Measurements from ENCODE around the gene FSD1. TPM values are rescaled to one million over a fixed set of nuclear protein-coding genes. Genes with fewer than 3 reads are reported as not detected.

FSD1 gene
- total RNA-seq, 2 experiments from 2014 or later = 19.8 to 23.2 TPM

- intact Hi-C loops (cut with micrococcal nuclease; ENCODE audit: unreplicated experiment) = no loop called here
- POLR2A ChIA-PET = interaction anchor here (0.7 kb wide), 2 partner anchors 18 to 29 kb away, joined by 3 read pairs; no protein-coding TSS in a partner anchor
Observed at GRCh38 chr19:4313847-4314490, 9.6 kb downstream of the FSD1 start.

GRCh38 chr19:4316956-4317355 lies 12.6 kb downstream of the FSD1 start:
- no peaks in the 10 kb centered on the region for H3K9me2 ChIP-seq (ENCODE audit: insufficient read depth, low read length)
- no peak overlapping the region for H2AFZ ChIP-seq (ENCODE audit: low read length)
- ChIA-PET CTCF (ENCODE audit: unreplicated experiment) (no interaction called here), POLR2A (no interaction called here)
- no peak overlapping the region for H3K4me3 ChIP-seq (ENCODE audit: low read depth, low read length, poor library complexity, severe bottlenecking)
- no peaks in the 10 kb centered on the region for H4K20me1 ChIP-seq (ENCODE audit: insufficient read depth, low read length)
- no TSS peak for BruUV-seq (replicated peaks)
- intact Hi-C loops (cut with micrococcal nuclease; ENCODE audit: unreplicated experiment) = no loop called here
- 0 out of 2 replicates have a peak, but pooled peaks cover 8% of the 10 kb centered on the region for H3K9me3 ChIP-seq (ENCODE audit: low read length)
- H3K79me2 ChIP-seq (ENCODE audit: insufficient read depth, low read depth, low read length) = no peaks in the 10 kb centered on the region
- TF ChIP-seq EZH2phosphoT487 (IDR thresholded peaks at IDR 0.05; ENCODE audit: borderline replicate concordance, low read depth, low read length) (no peak), CTCF (conservative IDR thresholded peaks at IDR 0.05; ENCODE audit: low read length) (no peak)
- no peak for DNase-seq (ENCODE audit: low spot score)
- H3K36me3 ChIP-seq (ENCODE audit: insufficient read depth, low read length) = no peaks in the 10 kb centered on the region
- no peaks in the 10 kb centered on the region for H3K4me1 ChIP-seq (ENCODE audit: insufficient read depth, low read length, poor library complexity, severe bottlenecking)
- no peak overlapping the region for H3K27ac ChIP-seq (ENCODE audit: low read depth, low read length, poor library complexity, severe bottlenecking)
- no peak overlapping the region for H3K4me2 ChIP-seq (ENCODE audit: low read length)

More at GRCh38 chr19:4313847-4314490, 9.6 kb downstream of the FSD1 start:
- no TSS peak for BruUV-seq (replicated peaks)
- H3K4me1 ChIP-seq (ENCODE audit: insufficient read depth, low read length, poor library complexity, severe bottlenecking) = no peaks in the 10 kb centered on the region
- TF ChIP-seq EZH2phosphoT487 (IDR thresholded peaks at IDR 0.05; ENCODE audit: borderline replicate concordance, low read depth, low read length) = no peak
- no peak for TF ChIP-seq CTCF (conservative IDR thresholded peaks at IDR 0.05; ENCODE audit: low read length)
- H3K9me3 ChIP-seq (ENCODE audit: low read length) = no peaks in the 10 kb centered on the region
- no peaks in the 10 kb centered on the region for H3K36me3 ChIP-seq (ENCODE audit: insufficient read depth, low read length)
- no peak overlapping the region for H3K4me2 ChIP-seq (ENCODE audit: low read length)
- DNase-seq (ENCODE audit: low spot score) = no peak
- no peaks in the 10 kb centered on the region for H4K20me1 ChIP-seq (ENCODE audit: insufficient read depth, low read length)
- no peaks in the 10 kb centered on the region for H3K9me2 ChIP-seq (ENCODE audit: insufficient read depth, low read length)
- H2AFZ ChIP-seq (ENCODE audit: low read length) = no peak overlapping the region
- H3K79me2 ChIP-seq (ENCODE audit: insufficient read depth, low read depth, low read length) = no peaks in the 10 kb centered on the region
- CTCF ChIA-PET (ENCODE audit: unreplicated experiment) = no interaction called here
- no peak overlapping the region for H3K4me3 ChIP-seq (ENCODE audit: low read depth, low read length, poor library complexity, severe bottlenecking)
- no peak overlapping the region for H3K27ac ChIP-seq (ENCODE audit: low read depth, low read length, poor library complexity, severe bottlenecking)

- H3K4me3 ChIP-seq (ENCODE audit: low read depth, low read length, poor library complexity, severe bottlenecking) = no peak overlapping the region
- CTCF ChIA-PET (ENCODE audit: unreplicated experiment) = interaction anchor here (0.5 kb wide), 1 partner anchor 18 kb away, joined by 3 read pairs; no protein-coding TSS in a partner anchor
- no peaks in the 10 kb centered on the region for H3K9me2 ChIP-seq (ENCODE audit: insufficient read depth, low read length)
- no peak overlapping the region for H3K4me2 ChIP-seq (ENCODE audit: low read length)
- DNase-seq (ENCODE audit: low spot score) = no peak
- H3K36me3 ChIP-seq (ENCODE audit: insufficient read depth, low read length) = no peaks in the 10 kb centered on the region
- BruUV-seq (replicated peaks) = no TSS peak
- POLR2A ChIA-PET = no interaction called here
- intact Hi-C loops (cut with micrococcal nuclease; ENCODE audit: unreplicated experiment) = no loop called here
- no peaks in the 10 kb centered on the region for H4K20me1 ChIP-seq (ENCODE audit: insufficient read depth, low read length)
- H3K4me1 ChIP-seq (ENCODE audit: insufficient read depth, low read length, poor library complexity, severe bottlenecking) = no peaks in the 10 kb centered on the region
- H2AFZ ChIP-seq (ENCODE audit: low read length) = no peak overlapping the region
- TF ChIP-seq CTCF (conservative IDR thresholded peaks at IDR 0.05; ENCODE audit: low read length) (no peak), EZH2phosphoT487 (IDR thresholded peaks at IDR 0.05; ENCODE audit: borderline replicate concordance, low read depth, low read length) (no peak)
- H3K9me3 ChIP-seq (ENCODE audit: low read length) = 0 out of 2 replicates have a peak, but pooled peaks cover 8% of the 10 kb centered on the region
- H3K27ac ChIP-seq (ENCODE audit: low read depth, low read length, poor library complexity, severe bottlenecking) = no peak overlapping the region
- no peaks in the 10 kb centered on the region for H3K79me2 ChIP-seq (ENCODE audit: insufficient read depth, low read depth, low read length)
Observed at GRCh38 chr19:4318460-4318859, 14.1 kb downstream of the FSD1 start.

All from OCI-LY7 (cell line).